ENCODE measurements around the gene ITIH4.
A peak's percentile ranks its signal among the peaks of the same experiment; 100 is the strongest.

The ITIH4 gene

GRCh38 chr3:52851348-52851747 lies 20.9 kb upstream of the ITIH4 start:
- Histone ChIP-seq H3K27ac (no peak overlapping the region), H3K4me3 (no peak overlapping the region)
- no peak for DNase-seq (ENCODE audit: low spot score)
- no peak for TF ChIP-seq CTCF (IDR thresholded peaks at IDR 0.05)

- H3K4me3 ChIP-seq: no peak overlapping the region
- H3K27ac ChIP-seq: peak overlapping the region in 1 of 2 donors; percentile 73
- DNase-seq (ENCODE audit: low spot score): no peak
- TF ChIP-seq CTCF (IDR thresholded peaks at IDR 0.05): no peak
These were observed 19.2 kb upstream of the ITIH4 start for GRCh38 chr3:52849656-52850055.

- H3K27ac ChIP-seq: peak overlapping the region in 1 of 2 donors; percentile 73
These were observed 18.1 kb upstream of the ITIH4 start for GRCh38 chr3:52848617-52849016.

GRCh38 chr3:52847726-52848125 lies 17.3 kb upstream of the ITIH4 start:
- no peak for DNase-seq (ENCODE audit: low spot score)
- TF ChIP-seq CTCF (IDR thresholded peaks at IDR 0.05): no peak
- H3K27ac ChIP-seq: peak overlapping the region in 1 of 2 donors; percentile 73
- H3K4me3 ChIP-seq: no peak overlapping the region

More at GRCh38 chr3:52848617-52849016, 18.1 kb upstream of the ITIH4 start:
- no peak for DNase-seq (ENCODE audit: low spot score)
- TF ChIP-seq CTCF (IDR thresholded peaks at IDR 0.05): no peak
- no peak overlapping the region for H3K4me3 ChIP-seq

- DNase-seq (ENCODE audit: low spot score): no peak
- Histone ChIP-seq H3K4me3 (no peak overlapping the region), H3K27ac (peak overlapping the region; percentile 73 to 94)
- no peak for TF ChIP-seq CTCF (IDR thresholded peaks at IDR 0.05)
These were observed 16.8 kb upstream of the ITIH4 start for GRCh38 chr3:52847241-52847640.

GRCh38 chr3:52846432-52846965 lies 16.0 kb upstream of the ITIH4 start:
- no peak for DNase-seq (ENCODE audit: low spot score)
- peak overlapping the region; percentile 93 to 94 for H3K27ac ChIP-seq

More at GRCh38 chr3:52846432-52846965, 16.0 kb upstream of the ITIH4 start:
- no peak overlapping the region for H3K4me3 ChIP-seq
- TF ChIP-seq CTCF (IDR thresholded peaks at IDR 0.05): no peak
